ENCODE measurements around the gene SBNO1. TPM values are rescaled to one million over a fixed set of nuclear protein-coding genes. Genes with fewer than 3 reads are reported as not detected.
A peak's percentile ranks its signal among the peaks of the same experiment; 100 is the strongest.
"Not testable (repeated sequence)": the region's sequence is repeated elsewhere in the genome, so short reads cannot be mapped to it uniquely, and the experiment has no call there.

SBNO1 gene
- total RNA-seq, 1 donor from 2014 or later = 9.8 TPM

GRCh38 chr12:123260081-123260480 lies 104.6 kb downstream of the SBNO1 start:
- no peak for TF ChIP-seq CTCF (IDR thresholded peaks at IDR 0.05)
- H3K27ac ChIP-seq = no peak overlapping the region
- H3K4me1 ChIP-seq = no peaks in the 10 kb centered on the region
- intact Hi-C loops (cut with DNase I) = no loop called here
- H3K36me3 ChIP-seq = peaks cover 69 to 76% of the 10 kb centered on the region in 2 donors
- H3K27me3 ChIP-seq = no peaks in the 10 kb centered on the region
- DNase-seq (ENCODE audit: low spot score in 2 of 2) = no peak
- H3K4me3 ChIP-seq = no peak overlapping the region
- H3K9me3 ChIP-seq = no peaks in the 10 kb centered on the region

GRCh38 chr12:123258593-123258992 lies 106.1 kb downstream of the SBNO1 start:
- Histone ChIP-seq H3K9me3 (no peaks in the 10 kb centered on the region), H3K36me3 (peaks cover 64 to 76% of the 10 kb centered on the region in 2 donors)
- TF ChIP-seq CTCF (IDR thresholded peaks at IDR 0.05) = no peak

GRCh38 chr12:123254853-123255446 lies 109.7 kb downstream of the SBNO1 start:
- intact Hi-C loops (cut with DNase I) = no loop called here
- no peaks in the 10 kb centered on the region for H3K9me3 ChIP-seq
- H3K36me3 ChIP-seq = peaks cover 38 to 48% of the 10 kb centered on the region in 2 donors
- peaks cover 5 to 8% of the 10 kb centered on the region in 2 donors for H3K4me1 ChIP-seq
- peak overlapping the region in 1 of 2 donors; percentile 50 for H3K27ac ChIP-seq
- H3K4me3 ChIP-seq = no peak overlapping the region
- DNase-seq (ENCODE audit: low spot score in 2 of 2) = no peak
- H3K27me3 ChIP-seq = no peaks in the 10 kb centered on the region
- TF ChIP-seq CTCF (IDR thresholded peaks at IDR 0.05) = no peak

More at GRCh38 chr12:123258593-123258992, 106.1 kb downstream of the SBNO1 start:
- intact Hi-C loops (cut with DNase I) = no loop called here
- Histone ChIP-seq H3K27me3 (no peaks in the 10 kb centered on the region), H3K4me1 (peaks cover 4 to 5% of the 10 kb centered on the region in 2 donors), H3K4me3 (no peak overlapping the region), H3K27ac (no peak overlapping the region)
- DNase-seq (ENCODE audit: low spot score in 2 of 2) = no peak

GRCh38 chr12:123253641-123254459 lies 110.8 kb downstream of the SBNO1 start:
- TF ChIP-seq CTCF (IDR thresholded peaks at IDR 0.05) = no peak
- Histone ChIP-seq H3K36me3 (peaks cover 38 to 42% of the 10 kb centered on the region in 2 donors), H3K4me1 (peaks cover 5 to 8% of the 10 kb centered on the region in 2 donors), H3K27ac (peak overlapping the region; percentile 50 to 68), H3K9me3 (no peaks in the 10 kb centered on the region), H3K4me3 (peak overlapping the region in 1 of 2 donors; percentile 29), H3K27me3 (no peaks in the 10 kb centered on the region)
- intact Hi-C loops (cut with DNase I) = no loop called here
- DNase-seq (ENCODE audit: low spot score in 2 of 2) = no peak

GRCh38 chr12:123252365-123252764 lies 112.3 kb downstream of the SBNO1 start:
- H3K27me3 ChIP-seq; H3K4me3 ChIP-seq; H3K4me1 ChIP-seq; H3K27ac ChIP-seq; intact Hi-C loops (cut with DNase I); DNase-seq (ENCODE audit: low spot score in 2 of 2); H3K9me3 ChIP-seq: not testable (repeated sequence)
- peaks cover 29% of the 10 kb centered on the region in 2 donors for H3K36me3 ChIP-seq
